ENCODE measurements around the gene C12orf57. TPM values are rescaled to one million over a fixed set of nuclear protein-coding genes. Genes with fewer than 3 reads are reported as not detected.

Gene C12orf57
- polyA plus RNA-seq, 1 experiment, result 359 TPM

DNA sequence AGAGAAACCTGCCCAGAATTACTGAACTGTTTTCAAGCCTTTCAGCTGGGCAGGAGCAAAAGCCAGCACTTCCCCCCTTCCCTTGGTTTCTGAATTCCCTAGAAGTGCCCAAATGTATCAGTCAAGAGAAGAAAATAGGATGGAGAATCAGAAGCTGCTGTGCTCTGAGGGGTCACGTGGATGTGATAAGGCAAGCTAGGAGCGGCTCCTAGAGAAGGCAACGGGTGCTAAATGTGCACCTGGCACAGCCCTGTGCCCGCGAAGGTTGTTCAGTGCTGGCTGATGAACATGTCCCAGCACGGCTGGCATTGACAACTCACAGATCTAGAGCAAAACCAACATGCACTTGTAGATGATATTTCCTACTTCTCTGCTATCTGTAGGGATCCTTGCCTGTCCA, 35.2 kb downstream of the C12orf57 start:
- DNase-seq (ENCODE audit: low read depth, low spot score), result no peak
- no peaks in the 10 kb centered on the region for H3K9me3 ChIP-seq (ENCODE audit: control insufficient read depth, insufficient read depth, low read length)
- H3K27me3 ChIP-seq (ENCODE audit: control insufficient read depth, insufficient read depth, low read length), result no peaks in the 10 kb centered on the region
- no peak overlapping the region for H3K27ac ChIP-seq (ENCODE audit: low read depth, low read length)
- no peak overlapping the region for H3K4me3 ChIP-seq (ENCODE audit: low read depth, low read length)
- no peak for TF ChIP-seq CTCF (IDR thresholded peaks at IDR 0.05; ENCODE audit: low read depth, low read length)
- CTCF ChIA-PET, result interaction anchor here (1.0 kb wide), 1 partner anchor 134 kb away, joined by 3 read pairs; no protein-coding TSS in a partner anchor
- POLR2A ChIA-PET, result no interaction called here

- Histone ChIP-seq H3K4me3 (ENCODE audit: low read depth, low read length) (no peak overlapping the region), H3K27ac (ENCODE audit: low read depth, low read length) (no peak overlapping the region), H3K9me3 (ENCODE audit: control insufficient read depth, insufficient read depth, low read length) (no peaks in the 10 kb centered on the region), H3K27me3 (ENCODE audit: control insufficient read depth, insufficient read depth, low read length) (no peaks in the 10 kb centered on the region)
- ChIA-PET POLR2A (no interaction called here), CTCF (interaction anchor here (1.0 kb wide), 1 partner anchor 134 kb away, joined by 3 read pairs; no protein-coding TSS in a partner anchor)
- no peak for DNase-seq (ENCODE audit: low read depth, low spot score)
- TF ChIP-seq CTCF (IDR thresholded peaks at IDR 0.05; ENCODE audit: low read depth, low read length), result no peak
Measured at GRCh38 chr12:6979453-6979852, 35.6 kb downstream of the C12orf57 start.

DNA sequence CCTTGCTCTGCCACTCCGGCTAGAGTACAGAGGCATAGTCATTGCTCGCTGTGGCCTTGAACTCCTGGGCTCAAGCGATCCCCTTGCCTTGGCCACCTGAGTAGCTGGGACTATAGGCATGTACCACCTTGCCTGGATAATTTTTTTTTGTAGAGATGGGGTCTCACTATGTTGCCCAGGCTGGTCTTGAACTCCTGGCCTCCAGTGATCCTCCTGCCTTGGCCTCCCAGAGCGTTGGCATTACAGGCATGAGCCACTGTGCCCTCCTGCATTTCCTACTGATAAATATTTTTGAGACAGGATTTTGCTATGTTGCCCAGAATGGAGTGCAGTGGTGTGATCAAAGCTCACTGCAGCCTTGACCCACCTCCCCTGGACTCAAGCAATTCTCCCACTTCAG, 36.3 kb downstream of the C12orf57 start:
- H3K27ac ChIP-seq (ENCODE audit: low read depth, low read length), result no peak overlapping the region
- POLR2A ChIA-PET, result no interaction called here

GRCh38 chr12:6980740-6981139, 36.9 kb downstream of the C12orf57 start:
- Histone ChIP-seq H3K27me3 (ENCODE audit: control insufficient read depth, insufficient read depth, low read length) (no peaks in the 10 kb centered on the region), H3K27ac (ENCODE audit: low read depth, low read length) (no peak overlapping the region), H3K4me3 (ENCODE audit: low read depth, low read length) (no peak overlapping the region), H3K9me3 (ENCODE audit: control insufficient read depth, insufficient read depth, low read length) (no peaks in the 10 kb centered on the region)
- no peak for DNase-seq (ENCODE audit: low read depth, low spot score)
- ChIA-PET CTCF (no interaction called here), POLR2A (no interaction called here)
- no peak for TF ChIP-seq CTCF (IDR thresholded peaks at IDR 0.05; ENCODE audit: low read depth, low read length)

More for the DNA sequence above, 36.3 kb downstream of the C12orf57 start:
- Histone ChIP-seq H3K4me3 (ENCODE audit: low read depth, low read length) (no peak overlapping the region), H3K9me3 (ENCODE audit: control insufficient read depth, insufficient read depth, low read length) (no peaks in the 10 kb centered on the region), H3K27me3 (ENCODE audit: control insufficient read depth, insufficient read depth, low read length) (no peaks in the 10 kb centered on the region)
- TF ChIP-seq CTCF (IDR thresholded peaks at IDR 0.05; ENCODE audit: low read depth, low read length), result no peak
- no peak for DNase-seq (ENCODE audit: low read depth, low spot score)
- CTCF ChIA-PET, result no interaction called here

DNA sequence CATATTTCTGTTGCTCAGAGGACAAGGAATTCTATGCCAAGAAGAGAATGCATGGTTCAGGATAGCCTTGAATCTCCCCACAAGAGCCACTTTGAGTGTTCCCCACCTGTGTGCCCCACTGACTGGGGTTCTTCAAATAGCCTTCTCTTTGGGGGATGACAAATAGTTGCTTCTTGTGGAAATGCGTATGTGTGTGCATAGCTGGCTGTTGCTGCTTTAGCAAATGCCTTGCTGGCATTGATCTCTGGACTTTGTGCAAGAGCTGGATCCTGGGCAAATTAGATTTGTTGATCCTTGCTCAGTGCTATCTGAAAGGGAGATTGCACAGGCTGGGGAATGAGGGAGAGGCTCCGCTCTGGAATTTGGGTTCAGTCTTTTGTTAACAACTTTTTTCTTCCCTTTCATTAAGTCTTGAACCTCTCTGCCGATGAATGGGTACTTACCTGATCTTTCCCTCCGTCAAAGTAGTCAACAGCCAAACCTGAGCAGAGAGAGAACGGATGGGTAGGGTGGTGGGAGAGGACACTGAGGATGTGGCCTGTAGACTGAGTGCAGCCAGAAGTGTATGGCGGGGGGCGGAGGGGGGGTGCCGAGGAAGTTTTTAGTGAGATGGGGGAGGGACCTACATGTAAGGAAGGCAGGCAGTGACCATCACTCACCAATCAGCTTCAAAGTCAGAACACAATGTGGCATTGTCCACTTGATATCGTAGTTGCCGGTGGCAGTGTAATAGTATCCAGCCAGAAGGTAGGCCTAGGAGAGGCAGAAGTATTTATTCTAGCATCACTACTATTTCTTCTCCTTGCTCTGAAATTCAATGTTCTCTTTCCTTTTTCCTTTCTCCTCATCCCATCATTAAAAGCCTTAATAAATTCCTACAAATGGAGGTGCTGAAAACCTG, 37.6 kb downstream of the C12orf57 start:
- DNase-seq (ENCODE audit: low read depth, low spot score), result no peak
- ChIA-PET CTCF (no interaction called here), POLR2A (no interaction called here)
- no peak for TF ChIP-seq CTCF (IDR thresholded peaks at IDR 0.05; ENCODE audit: low read depth, low read length)
- Histone ChIP-seq H3K4me3 (ENCODE audit: low read depth, low read length) (no peak overlapping the region), H3K9me3 (ENCODE audit: control insufficient read depth, insufficient read depth, low read length) (no peaks in the 10 kb centered on the region), H3K27ac (ENCODE audit: low read depth, low read length) (no peak overlapping the region), H3K27me3 (ENCODE audit: control insufficient read depth, insufficient read depth, low read length) (no peaks in the 10 kb centered on the region)
